Measurements from ENCODE around the gene KLHL25.

Gene KLHL25

DNA sequence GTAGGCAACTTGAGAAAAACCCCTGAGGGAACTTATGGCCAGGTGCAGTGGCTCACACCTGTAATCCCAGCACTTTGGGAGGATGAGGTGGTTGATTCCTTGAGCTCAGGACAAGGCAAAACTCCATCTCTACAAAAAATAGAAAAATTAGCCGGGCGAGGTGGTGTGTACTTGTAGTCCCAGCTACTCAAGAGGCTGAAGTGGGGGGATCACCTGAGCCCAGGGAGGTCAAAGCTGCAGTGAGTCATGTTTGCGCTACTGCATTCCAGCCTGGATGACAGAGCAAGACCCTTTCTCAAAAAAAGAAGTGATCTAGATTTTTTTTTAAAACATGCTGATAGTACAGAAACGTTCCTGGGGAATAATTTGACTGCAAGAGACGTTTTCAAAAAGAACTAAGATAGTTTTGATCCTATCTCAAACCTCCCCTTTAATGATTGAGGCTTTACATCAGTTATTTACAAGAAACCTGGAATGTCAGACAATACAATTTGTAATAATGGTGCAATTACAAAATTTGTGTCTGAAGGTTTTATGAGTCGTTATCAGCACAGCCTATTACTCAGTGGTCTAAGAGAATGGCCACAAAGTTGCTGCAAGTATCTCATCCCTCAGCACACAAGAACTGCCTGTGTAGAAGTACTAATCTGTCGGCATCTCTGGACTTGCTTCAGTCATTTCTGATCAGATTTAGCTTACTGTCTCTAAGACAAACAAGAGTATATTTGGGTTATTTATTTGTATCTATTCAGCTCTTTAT, 32.2 kb upstream of the KLHL25 start:
- no peak for DNase-seq (ENCODE audit: low read depth)
- TF ChIP-seq, protein P1, sequence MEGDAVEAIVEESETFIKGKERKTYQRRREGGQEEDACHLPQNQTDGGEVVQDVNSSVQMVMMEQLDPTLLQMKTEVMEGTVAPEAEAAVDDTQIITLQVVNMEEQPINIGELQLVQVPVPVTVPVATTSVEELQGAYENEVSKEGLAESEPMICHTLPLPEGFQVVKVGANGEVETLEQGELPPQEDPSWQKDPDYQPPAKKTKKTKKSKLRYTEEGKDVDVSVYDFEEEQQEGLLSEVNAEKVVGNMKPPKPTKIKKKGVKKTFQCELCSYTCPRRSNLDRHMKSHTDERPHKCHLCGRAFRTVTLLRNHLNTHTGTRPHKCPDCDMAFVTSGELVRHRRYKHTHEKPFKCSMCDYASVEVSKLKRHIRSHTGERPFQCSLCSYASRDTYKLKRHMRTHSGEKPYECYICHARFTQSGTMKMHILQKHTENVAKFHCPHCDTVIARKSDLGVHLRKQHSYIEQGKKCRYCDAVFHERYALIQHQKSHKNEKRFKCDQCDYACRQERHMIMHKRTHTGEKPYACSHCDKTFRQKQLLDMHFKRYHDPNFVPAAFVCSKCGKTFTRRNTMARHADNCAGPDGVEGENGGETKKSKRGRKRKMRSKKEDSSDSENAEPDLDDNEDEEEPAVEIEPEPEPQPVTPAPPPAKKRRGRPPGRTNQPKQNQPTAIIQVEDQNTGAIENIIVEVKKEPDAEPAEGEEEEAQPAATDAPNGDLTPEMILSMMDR (IDR thresholded peaks at IDR 0.05; ENCODE audit: control insufficient read depth, extremely low read depth, insufficient read depth): no peak

GRCh38 chr15:85825719-85826118, 31.0 kb upstream of the KLHL25 start:
- TF ChIP-seq, protein P1 (IDR thresholded peaks at IDR 0.05; ENCODE audit: control insufficient read depth, extremely low read depth, insufficient read depth): no peak
- DNase-seq (ENCODE audit: low read depth): peak; percentile 90
- no peak overlapping the region for H3K4me3 ChIP-seq (ENCODE audit: low read depth, low read length)

More for the DNA sequence above, 32.2 kb upstream of the KLHL25 start:
- H3K4me3 ChIP-seq (ENCODE audit: low read depth, low read length): no peak overlapping the region

GRCh38 chr15:85825118-85825517, 30.4 kb upstream of the KLHL25 start:
- no peak overlapping the region for H3K4me3 ChIP-seq (ENCODE audit: low read depth, low read length)
- TF ChIP-seq, protein P1 (IDR thresholded peaks at IDR 0.05; ENCODE audit: control insufficient read depth, extremely low read depth, insufficient read depth): no peak
- DNase-seq (ENCODE audit: low read depth): no peak

GRCh38 chr15:85821545-85821944, 26.8 kb upstream of the KLHL25 start:
- DNase-seq (ENCODE audit: low read depth): no peak
- H3K4me3 ChIP-seq (ENCODE audit: low read depth, low read length): no peak overlapping the region
- TF ChIP-seq, protein P1 (IDR thresholded peaks at IDR 0.05; ENCODE audit: control insufficient read depth, extremely low read depth, insufficient read depth): no peak

DNA sequence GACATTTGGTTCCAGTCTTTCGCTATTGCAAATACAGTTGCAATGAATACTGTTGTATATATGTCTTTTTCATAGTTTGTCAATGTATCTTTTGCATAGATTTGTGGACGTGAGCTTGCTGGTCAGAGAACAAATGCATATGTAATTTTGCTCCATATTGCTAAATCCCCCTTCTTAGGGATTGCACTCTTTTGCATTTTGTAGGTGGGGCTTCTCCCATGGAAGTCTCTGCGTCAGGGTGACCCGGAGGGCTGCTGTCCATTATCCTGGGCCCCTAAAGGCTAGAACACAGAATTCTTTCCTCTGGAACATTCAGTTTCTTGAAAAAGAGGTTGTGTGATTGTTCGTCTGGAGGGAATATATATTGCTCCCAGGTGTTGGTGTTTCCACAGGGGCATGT, 25.2 kb upstream of the KLHL25 start:
- TF ChIP-seq, protein P1 (IDR thresholded peaks at IDR 0.05; ENCODE audit: control insufficient read depth, extremely low read depth, insufficient read depth): no peak
- DNase-seq (ENCODE audit: low read depth): no peak
- no peak overlapping the region for H3K4me3 ChIP-seq (ENCODE audit: low read depth, low read length)

DNA sequence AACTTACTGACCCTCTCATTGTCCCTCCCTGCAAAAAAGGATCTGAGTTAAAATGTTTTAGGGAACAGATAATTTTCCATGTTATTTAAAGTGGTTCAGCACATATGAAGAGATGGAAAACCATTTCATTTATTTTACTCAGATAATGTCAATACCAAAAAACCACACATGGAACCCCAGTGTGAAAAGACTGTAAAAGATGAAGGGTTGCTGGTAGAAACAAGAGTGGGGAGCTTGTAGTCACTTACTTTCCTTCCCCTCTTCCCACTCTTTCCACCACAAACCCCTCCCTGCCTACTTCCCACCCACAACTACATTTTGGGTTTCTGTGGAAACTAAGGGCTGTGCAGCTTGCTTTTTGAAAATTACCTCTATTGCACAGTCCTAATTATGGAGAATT, 18.5 kb upstream of the KLHL25 start:
- DNase-seq (ENCODE audit: low read depth): no peak
- TF ChIP-seq, protein P1 (IDR thresholded peaks at IDR 0.05; ENCODE audit: control insufficient read depth, extremely low read depth, insufficient read depth): no peak
- H3K4me3 ChIP-seq (ENCODE audit: low read depth, low read length): no peak overlapping the region

- TF ChIP-seq, protein P1 (IDR thresholded peaks at IDR 0.05; ENCODE audit: control insufficient read depth, extremely low read depth, insufficient read depth): no peak
- DNase-seq (ENCODE audit: low read depth): no peak
These were observed 15.3 kb upstream of the KLHL25 start for GRCh38 chr15:85810075-85810474.

More at GRCh38 chr15:85810075-85810474, 15.3 kb upstream of the KLHL25 start:
- no peak overlapping the region for H3K4me3 ChIP-seq (ENCODE audit: low read depth, low read length)
